Activated CD4-positive, alpha-beta T cell treated with anti-CD3 and anti-CD28 coated beads for 4 hours (primary cell): ENCODE data around the gene ABCA3.
A peak's percentile ranks its signal among the peaks of the same experiment; 100 is the strongest.
"Not testable (repeated sequence)": the region's sequence is repeated elsewhere in the genome, so short reads cannot be mapped to it uniquely, and the experiment has no call there.

Experiments
- DNase-seq, 2 donors: peaks; one replicate each; pipeline ENCODE4 v3.0.0-alpha.2; 2020

ABCA3 gene

DNA sequence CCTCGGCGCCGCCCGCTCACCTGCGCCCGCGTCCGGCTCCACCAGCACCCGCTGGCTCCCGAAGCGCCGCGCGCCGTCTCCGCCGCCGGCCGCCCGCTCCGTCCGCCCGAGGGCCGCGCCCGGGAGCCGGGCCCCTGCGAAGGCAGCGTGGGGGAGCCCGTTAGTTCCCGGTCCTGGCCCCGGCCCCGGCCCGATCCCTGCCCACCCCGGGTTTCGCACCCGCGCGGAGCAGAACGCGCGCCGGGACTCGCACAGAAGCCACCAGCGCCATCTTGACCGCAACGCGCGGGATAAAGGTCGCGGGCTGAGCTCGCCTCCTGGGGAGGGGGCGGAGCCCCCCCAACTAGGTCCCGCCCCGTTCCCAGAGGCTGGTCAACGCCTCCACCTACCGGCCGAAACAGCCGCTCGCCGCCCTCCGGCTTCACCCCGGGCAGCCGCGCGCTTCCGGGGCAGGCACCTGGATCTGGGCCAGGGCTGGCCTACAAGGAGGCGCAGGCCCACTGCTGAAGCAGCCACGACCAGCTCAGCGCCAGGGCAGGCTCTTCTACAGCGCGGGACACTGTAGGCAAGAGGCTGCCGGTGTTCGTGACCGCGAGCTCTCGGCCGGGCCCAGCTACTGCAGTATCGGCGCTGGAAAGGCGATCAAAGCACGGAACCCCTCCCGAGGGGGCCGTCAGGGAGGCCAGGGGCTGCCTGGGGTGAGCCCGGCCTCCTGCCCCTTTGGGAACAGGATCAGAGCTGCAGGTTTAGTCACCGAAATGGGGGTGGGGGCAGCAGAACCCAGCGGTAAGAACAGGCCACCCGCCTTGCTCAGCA lies 89.0 kb downstream of the ABCA3 start, which contains the start of gene ECI1:
Gene ECI1, minus strand, starts transcription at position 292 of the 816 bp plus-strand sequence. Its CDS starts 21 bp downstream, at position 271.
- peak; percentile 71 to 76 for DNase-seq

DNA sequence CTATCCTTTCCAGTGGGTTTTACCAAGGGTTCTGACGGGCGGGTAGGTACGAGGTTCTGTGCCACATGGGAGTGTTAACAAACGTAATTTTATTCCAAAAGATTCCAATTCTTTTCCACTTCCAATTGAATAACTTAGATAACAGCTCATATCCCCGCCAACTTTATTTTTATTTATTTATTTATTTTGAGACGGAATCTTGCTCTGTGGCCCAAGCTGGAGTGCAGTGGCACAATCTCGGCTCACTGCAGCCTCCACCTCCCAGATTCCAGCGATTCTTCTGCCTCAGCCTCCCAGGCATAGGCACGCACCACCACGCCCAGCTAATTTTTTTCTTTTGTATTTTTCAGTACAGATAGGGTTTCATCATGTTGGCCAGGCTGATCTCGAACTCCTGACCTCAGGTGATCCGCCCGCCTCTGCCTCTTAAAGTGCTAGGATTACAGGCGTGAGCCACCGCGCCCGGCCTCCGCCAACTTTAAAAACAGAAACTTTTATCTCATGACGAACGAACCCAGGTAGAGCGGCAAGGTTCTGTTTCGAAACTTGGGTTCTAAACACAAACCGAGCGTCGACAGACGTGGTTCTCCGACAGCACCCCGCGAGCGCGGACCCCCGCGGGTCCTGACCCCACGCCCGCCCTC lies 89.8 kb downstream of the ABCA3 start:
- peak; percentile 28 to 38 for DNase-seq

DNA sequence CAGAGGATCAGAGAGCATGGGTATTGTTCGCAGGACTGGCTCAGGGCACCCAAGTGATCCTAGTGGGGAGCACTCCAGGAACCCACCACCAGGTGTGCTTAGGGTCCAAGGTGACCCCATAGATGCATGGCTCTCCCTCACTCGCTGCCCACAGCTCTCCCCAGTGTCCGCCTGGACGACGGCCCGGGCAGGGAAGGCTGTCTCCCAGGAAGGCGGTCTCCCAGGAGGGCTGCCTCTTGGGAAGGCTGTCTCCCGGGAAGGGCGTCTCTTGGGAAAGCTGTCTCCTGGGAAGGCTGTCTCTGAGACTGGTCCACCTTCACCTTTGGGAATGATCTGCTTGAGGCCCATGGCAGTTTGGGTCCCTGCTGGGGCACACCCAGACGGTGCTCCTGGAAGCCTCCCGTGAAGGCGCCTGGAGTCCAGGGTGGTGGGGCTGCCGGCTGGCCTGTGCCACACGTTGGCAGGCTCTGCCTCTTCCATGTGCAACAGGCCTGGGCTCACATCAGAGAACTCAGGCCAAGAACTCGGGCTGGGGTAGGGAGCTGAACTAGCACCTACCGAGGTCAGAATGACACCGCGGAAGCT lies 94.1 kb downstream of the ABCA3 start:
- DNase-seq = no peak

- DNase-seq = no peak
Observed at GRCh38 chr16:2244926-2245795, 95.4 kb downstream of the ABCA3 start.

GRCh38 chr16:2244301-2244700 lies 96.2 kb downstream of the ABCA3 start:
- no peak for DNase-seq

DNA sequence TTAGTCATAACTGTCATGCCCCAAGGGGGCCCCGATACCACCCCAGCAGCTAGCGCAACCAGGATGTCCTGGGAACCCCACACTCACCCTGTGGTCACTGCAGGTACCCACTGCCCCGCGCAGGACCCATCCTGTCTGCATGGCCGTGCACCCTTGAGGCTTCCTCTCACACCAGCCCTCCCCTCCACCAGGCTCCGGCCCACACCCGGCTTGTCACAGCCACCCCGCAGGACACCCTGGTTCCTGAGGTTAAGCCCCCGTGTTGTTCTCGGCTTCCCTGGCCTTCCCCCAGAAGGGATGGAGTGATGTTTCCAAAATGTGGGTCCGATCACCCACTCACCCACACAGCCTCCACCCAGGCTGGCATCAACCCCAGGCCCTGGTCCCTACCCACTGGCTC lies 96.7 kb downstream of the ABCA3 start:
- DNase-seq = no peak

DNA sequence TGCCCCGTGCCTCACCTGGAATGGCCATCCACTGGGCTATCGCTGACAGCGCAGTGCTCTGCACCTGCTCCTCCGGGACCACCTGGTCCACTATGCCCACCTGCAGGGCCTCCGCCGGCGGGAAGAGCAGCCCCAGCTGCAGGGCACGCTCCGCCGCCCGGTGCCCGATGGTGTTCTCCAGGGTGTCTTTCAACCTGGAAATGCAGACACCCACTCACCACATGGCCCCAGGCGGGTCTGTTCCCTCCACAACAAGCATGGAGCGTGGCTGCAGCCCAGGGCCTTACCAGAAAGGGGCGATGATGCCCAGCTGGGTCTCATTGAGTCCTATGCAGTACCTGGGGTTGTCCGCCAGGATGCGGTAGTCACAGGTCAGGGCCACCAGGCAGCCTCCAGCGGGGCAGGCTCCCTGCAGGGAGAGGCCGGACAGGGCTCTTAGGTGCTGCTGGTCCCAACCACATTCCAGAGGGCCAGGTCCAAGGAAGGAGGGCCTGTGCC lies 97.4 kb downstream of the ABCA3 start:
- DNase-seq = no peak

DNA sequence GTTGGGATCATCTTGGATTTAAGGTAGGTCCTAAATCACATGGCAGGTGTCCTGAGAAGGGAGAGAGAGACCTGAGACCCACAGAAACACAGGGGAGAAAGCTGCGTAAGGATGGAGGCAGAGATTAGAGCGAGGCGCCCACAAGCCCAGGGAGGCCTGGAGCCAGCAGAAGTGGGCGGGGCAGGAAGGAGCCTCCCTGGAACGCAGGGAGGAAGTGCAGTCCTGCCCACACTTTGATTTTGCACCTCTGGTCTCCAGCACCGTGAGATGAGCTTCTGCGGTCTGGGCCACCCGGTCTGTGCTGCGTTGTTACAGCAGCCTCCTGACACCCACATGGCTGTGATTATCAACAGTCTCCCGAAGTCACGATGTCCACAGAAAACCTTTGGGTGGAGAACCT lies 97.9 kb downstream of the ABCA3 start:
- no peak for DNase-seq

GRCh38 chr16:2240331-2240730 lies 100.2 kb downstream of the ABCA3 start:
- not testable (repeated sequence) for DNase-seq

DNA sequence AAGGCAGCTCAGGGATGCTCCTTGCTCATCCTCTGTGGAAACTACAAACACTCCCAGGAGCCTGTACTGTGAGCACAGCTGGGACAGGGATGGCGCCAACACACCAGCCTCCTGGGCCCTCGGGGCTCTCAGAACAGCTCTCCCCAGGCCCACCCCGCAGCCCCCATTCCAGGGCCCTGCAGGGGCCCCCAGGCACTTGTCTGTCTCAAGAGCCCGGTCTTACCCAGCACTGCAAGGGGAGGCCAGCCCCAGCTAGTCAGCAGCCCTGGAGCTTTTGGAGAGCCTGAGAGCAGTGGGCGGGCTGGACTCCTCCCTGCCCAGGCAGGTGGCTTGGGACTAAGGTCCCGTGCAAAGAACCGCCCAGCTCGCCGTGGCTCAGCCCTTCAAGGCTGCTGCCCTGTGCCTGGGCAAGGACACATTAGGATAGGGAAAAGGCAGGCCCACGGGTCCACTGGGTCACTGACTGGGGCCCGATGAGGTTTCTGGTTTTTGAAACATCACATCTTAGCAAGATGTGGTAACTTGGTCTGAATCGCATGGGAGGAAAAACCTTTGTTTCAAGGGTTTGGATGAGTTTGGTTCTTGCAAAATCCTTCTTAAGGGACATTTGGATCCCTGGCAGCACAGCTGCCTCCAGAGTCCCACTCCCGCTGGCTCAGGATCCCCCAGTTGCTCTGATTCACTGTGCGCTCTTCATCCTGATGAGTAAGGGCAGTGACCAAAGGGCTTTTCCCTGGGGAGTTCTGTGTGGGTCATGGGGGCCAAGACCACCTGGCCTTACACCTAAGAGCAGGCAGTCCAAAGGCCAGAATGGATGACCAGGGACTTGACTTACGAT lies 101.5 kb downstream of the ABCA3 start:
- DNase-seq = no peak

GRCh38 chr16:2238150-2238837 lies 102.2 kb downstream of the ABCA3 start:
- no peak for DNase-seq

DNA sequence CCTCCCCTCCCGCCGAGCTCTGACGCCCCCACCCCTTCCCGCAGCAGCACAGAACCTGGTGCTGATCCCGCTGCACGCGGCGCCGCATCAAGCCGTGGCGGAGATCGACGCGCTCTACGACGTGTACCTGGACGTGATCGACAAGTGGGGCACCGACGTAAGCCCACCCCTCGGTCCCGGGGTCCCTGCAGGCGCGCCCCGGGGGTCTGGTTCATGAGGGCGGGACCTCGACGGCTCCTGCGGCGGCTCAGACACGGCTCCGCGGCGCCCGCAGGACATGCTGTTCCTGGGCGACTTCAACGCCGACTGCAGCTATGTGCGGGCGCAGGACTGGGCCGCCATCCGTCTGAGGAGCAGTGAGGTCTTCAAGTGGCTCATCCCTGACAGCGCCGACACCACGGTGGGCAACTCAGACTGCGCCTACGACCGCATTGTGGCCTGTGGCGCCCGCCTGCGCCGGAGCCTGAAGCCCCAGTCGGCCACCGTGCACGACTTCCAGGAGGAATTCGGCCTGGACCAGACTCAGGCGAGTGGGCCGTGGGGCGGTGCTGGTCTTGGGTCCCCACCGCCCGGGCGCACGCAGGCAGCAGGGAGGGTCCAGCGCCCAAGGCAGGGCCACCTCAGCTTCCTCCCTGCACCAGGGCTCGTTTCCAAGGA lies 102.9 kb downstream of the ABCA3 start:
- DNase-seq = no peak

DNA sequence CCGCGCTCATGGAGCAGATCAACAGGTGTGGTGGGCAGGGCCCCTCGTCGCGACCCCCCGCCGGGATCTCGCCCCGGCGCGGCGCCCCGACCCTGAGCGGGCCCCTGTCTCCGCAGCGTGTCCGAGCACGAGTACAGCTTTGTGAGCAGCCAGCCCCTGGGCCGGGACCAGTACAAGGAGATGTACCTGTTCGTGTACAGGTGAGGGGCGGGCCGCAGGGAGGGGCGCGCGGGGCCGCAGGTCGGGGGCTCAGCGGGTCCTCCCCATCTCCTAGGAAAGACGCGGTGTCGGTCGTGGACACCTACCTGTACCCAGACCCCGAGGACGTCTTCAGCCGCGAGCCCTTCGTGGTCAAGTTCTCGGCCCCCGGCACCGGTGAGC lies 103.4 kb downstream of the ABCA3 start:
- DNase-seq = no peak

DNA sequence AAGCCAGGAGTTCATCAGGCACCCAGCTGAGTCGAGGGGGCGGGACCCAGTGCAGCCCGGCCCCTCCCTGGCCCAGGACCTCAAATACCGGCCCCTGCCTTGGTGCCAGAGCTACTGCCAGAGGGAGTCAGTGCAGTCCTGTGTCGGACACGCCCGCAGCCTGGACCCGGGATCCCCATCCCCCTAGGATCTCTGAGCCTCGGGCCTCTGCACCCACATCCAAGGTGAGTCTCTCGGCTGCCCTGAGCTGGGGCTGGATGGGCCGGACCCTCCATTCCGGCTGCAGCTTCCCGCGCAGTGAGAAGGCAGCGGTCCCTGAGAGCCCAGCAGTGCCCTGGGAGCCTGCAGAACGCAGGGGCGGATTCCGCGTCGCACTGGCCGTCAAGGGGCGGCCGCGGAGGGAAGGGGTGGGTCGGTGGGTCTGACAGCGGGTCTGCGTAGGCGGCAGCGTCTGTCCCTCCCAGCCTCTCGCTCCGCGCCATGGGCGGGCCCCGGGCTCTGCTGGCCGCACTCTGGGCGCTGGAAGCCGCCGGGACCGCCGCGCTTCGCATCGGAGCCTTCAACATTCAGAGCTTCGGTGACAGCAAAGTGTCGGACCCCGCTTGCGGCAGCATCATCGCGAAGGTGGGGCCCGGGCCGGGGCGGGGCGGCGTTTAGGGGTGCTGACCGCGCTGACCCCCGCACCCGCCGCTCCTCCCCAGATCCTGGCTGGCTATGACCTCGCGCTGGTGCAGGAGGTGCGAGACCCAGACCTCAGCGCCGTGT lies 104.0 kb downstream of the ABCA3 start, which contains the start of gene DNASE1L2:
Gene DNASE1L2, plus strand, starts transcription at position 108 of the 765 bp plus-strand sequence. Its CDS starts 373 bp downstream, at position 481.
- DNase-seq = no peak

DNA sequence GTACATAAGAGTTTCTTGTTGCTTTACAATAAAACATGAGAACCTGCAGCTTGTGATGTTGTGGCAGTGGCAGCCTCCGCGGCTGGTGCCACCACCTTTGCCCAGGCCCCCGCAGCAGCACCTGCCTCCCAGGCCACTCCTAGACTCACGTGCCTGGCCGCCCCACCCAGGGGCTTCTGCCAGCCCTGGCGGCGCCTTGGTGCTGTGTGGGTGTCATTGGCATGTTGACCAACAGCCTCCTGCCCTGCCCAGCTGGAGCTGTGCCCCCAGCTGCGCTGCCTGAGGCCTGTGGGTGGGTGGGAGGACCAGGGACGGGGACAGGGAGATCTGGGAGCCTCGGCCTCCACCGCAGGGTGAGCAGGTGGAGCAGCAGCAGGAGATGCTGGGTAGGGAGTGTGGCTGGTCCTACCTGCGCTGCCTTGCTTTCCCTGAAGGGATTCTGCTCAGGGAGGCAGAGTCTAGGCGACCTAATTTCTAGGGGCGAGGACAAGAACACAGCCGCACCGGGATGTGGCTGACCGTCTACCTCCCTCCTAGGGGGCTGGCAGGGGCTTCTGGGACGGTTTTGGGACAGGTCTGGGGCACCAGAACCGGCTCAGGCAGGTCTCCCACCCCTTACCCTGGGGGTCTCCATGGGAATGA lies 104.7 kb downstream of the ABCA3 start:
- DNase-seq = no peak

GRCh38 chr16:2235234-2235651 lies 105.3 kb downstream of the ABCA3 start:
- no peak for DNase-seq

GRCh38 chr16:2234813-2235170 lies 105.7 kb downstream of the ABCA3 start:
- no peak for DNase-seq

- DNase-seq = no peak
Observed at GRCh38 chr16:2233872-2234812, 106.4 kb downstream of the ABCA3 start.
